Panc1 (cell line): ENCODE measurements around the gene CLSTN3. TPM values are rescaled to one million over a fixed set of nuclear protein-coding genes. Genes with fewer than 3 reads are reported as not detected.
A peak's percentile ranks its signal among the peaks of the same experiment; 100 is the strongest.

Source experiments
- ATAC-seq: fragments of 200-7000 bp; cut with Tn5 transposase; 2 replicates; pipeline ENCODE4 v1.9.1; 2020; ENCODE audit warnings: mild to moderate bottlenecking, moderate library complexity
- BruUV-seq: library from RNA; stranded (reverse); fragments of 400-500 nt; replicated peaks from 2 replicates; lab custom pipeline; 2021; lab: Mats Ljungman, UMichigan
- CTCF ChIA-PET: fragments of 300-600 bp; sonication (Branson Sonifier 250); formaldehyde crosslinking; loops from one replicate; lab custom pipeline; 2022; ENCODE audit warnings: antibody characterized with exemption; lab: Charles Lee
- POLR2A ChIA-PET: fragments of 300-600 bp; sonication (Branson Sonifier 250); formaldehyde crosslinking; loops from one replicate; lab custom pipeline; 2022; ENCODE audit warnings: antibody characterized with exemption; lab: Charles Lee
- DNase-seq: peaks from one replicate; pipeline ENCODE4 v3.0.0-alpha.2; 2010; ENCODE audit warnings: low read depth, low spot score
- H3K27ac ChIP-seq: 2 replicates; pipeline ENCODE4 v1.5.1; 2011; ENCODE audit warnings: mild to moderate bottlenecking, low read length, inconsistent platforms
- H3K27me3 ChIP-seq: fragments of 200-500 bp; sonication (Bioruptor generic); 2 replicates; pipeline ENCODE4 v1.6.0; 2014; ENCODE audit warnings: low read length, inconsistent platforms; ENCODE audit not compliant: control insufficient read depth, insufficient read depth
- H3K36me3 ChIP-seq: fragments of 200-500 bp; sonication (Bioruptor generic); 2 replicates; pipeline ENCODE4 v1.5.1; 2014; ENCODE audit warnings: inconsistent platforms, mild to moderate bottlenecking, low read length, moderate library complexity; ENCODE audit not compliant: control insufficient read depth, insufficient read depth
- H3K4me1 ChIP-seq: 2 replicates; pipeline ENCODE4 v1.5.1; 2011; ENCODE audit warnings: inconsistent platforms, mild to moderate bottlenecking, low read length, moderate library complexity; ENCODE audit not compliant: control insufficient read depth, insufficient read depth
- H3K4me3 ChIP-seq, 2 experiments: 2 replicates each; pipeline ENCODE4 v1.5.1; 2011 to 2012; ENCODE audit warnings: low read depth in 2 of 2, low read length in 2 of 2, mild to moderate bottlenecking in 2 of 2, inconsistent platforms in 1 of 2, moderate library complexity in 1 of 2
- H3K9me3 ChIP-seq: fragments of 200-500 bp; sonication (Bioruptor generic); 2 replicates; pipeline ENCODE4 v1.5.1; 2014; ENCODE audit warnings: low read depth, mild to moderate bottlenecking, inconsistent platforms, low read length, moderate library complexity; ENCODE audit not compliant: control insufficient read depth, insufficient read depth
- POLR2AphosphoS5 ChIP-seq: IDR thresholded peaks from 2 replicates; pipeline ENCODE4 v1.6.1; 2012; ENCODE audit warnings: mild to moderate bottlenecking, low read depth, low read length, moderate library complexity
- SIN3A ChIP-seq: IDR thresholded peaks from 2 replicates; pipeline ENCODE4 v1.6.1; 2012; ENCODE audit warnings: low read depth, mild to moderate bottlenecking, low read length, moderate library complexity, borderline replicate concordance; ENCODE audit not compliant: insufficient read depth
- TCF7L2 ChIP-seq: IDR thresholded peaks from 2 replicates; pipeline ENCODE4 v1.6.1; 2011; ENCODE audit warnings: mild to moderate bottlenecking, low read depth, low read length, inconsistent platforms
- in situ Hi-C: cut with HindIII; loops from 2 replicates; pipeline ENCODE4 v1.10.0; 2016; ENCODE audit warnings: low sequenced_read_pairs, low pct_unique_long_range_greater_than_20kb
- intact Hi-C: fragments of 100-400 bp; cut with micrococcal nuclease; formaldehyde crosslinking; loops from one replicate; pipeline ENCODE4 v1.10.0; 2022; ENCODE audit not compliant: unreplicated experiment
- total RNA-seq: library from RNA; stranded (reverse); gene quantifications from one replicate; pipeline ENCODE4 v1.2.1, GENCODE V29; 2021; ENCODE audit not compliant: unreplicated experiment
- TF ChIP-seq, protein P1 (sequence below), 2 experiments: IDR thresholded peaks; 2 replicates each; pipeline ENCODE4 v1.6.1; 2011 to 2012; ENCODE audit warnings: low read depth in 2 of 2, control low read depth in 1 of 2, low read length in 1 of 2, mild to moderate bottlenecking in 1 of 2, moderate library complexity in 1 of 2; ENCODE audit not compliant: insufficient read depth in 1 of 2
- TF ChIP-seq, protein P2 (sequence below): fragments of 450-650 bp; IDR thresholded peaks from 2 replicates; pipeline ENCODE4 v1.5.1; 2017; ENCODE audit warnings: mild to moderate bottlenecking

The CLSTN3 gene
- total RNA-seq, 1 experiment from 2014 or later: 5.9 TPM

DNA sequence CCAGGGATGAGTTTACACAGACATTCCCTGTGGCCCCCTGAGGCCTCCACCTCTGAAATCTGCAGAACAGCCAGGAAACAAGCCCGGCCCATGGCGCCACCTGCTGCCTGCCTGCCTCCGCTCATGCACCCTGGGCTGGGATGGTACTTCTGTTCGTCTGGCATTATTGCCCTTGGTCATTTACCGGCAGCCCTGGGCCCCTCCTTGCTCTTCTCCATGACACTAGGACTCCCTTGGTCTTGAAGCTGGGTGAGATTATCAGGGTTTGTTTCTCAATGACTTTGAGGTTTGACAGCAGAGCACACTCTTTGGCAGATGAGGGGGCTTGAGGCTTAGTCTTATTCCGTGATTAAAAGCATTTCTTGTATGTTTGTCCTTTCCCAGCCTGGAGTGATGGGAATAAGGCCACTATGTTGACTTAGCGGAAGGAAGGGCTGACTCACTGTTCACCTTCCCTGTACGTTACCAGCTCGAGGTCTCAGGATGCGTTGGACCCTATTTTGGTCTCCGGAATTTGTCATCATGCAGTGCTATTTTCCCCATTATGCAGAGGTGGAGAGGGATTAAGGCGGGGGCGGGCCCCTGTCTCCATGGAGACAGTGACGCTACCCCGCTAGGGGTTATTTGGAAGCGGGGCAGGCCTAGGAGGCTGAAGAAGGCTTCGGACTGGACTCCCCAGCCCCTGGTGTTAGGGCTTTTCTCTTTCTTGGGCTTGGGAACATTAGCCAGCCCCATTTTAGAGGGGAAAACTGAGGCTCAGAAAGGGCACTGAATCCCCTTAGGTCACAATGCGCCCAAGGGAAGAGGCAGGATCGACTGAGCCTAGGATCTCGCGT lies 58.6 kb downstream of the CLSTN3 start:
- in situ Hi-C loops: no loop called here
- no peaks in the 10 kb centered on the region for H3K9me3 ChIP-seq
- no peaks in the 10 kb centered on the region for H3K27me3 ChIP-seq
- H3K27ac ChIP-seq: peak overlapping the region; percentile 87
- TF ChIP-seq, protein P1, sequence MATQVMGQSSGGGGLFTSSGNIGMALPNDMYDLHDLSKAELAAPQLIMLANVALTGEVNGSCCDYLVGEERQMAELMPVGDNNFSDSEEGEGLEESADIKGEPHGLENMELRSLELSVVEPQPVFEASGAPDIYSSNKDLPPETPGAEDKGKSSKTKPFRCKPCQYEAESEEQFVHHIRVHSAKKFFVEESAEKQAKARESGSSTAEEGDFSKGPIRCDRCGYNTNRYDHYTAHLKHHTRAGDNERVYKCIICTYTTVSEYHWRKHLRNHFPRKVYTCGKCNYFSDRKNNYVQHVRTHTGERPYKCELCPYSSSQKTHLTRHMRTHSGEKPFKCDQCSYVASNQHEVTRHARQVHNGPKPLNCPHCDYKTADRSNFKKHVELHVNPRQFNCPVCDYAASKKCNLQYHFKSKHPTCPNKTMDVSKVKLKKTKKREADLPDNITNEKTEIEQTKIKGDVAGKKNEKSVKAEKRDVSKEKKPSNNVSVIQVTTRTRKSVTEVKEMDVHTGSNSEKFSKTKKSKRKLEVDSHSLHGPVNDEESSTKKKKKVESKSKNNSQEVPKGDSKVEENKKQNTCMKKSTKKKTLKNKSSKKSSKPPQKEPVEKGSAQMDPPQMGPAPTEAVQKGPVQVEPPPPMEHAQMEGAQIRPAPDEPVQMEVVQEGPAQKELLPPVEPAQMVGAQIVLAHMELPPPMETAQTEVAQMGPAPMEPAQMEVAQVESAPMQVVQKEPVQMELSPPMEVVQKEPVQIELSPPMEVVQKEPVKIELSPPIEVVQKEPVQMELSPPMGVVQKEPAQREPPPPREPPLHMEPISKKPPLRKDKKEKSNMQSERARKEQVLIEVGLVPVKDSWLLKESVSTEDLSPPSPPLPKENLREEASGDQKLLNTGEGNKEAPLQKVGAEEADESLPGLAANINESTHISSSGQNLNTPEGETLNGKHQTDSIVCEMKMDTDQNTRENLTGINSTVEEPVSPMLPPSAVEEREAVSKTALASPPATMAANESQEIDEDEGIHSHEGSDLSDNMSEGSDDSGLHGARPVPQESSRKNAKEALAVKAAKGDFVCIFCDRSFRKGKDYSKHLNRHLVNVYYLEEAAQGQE (IDR thresholded peaks at IDR 0.05; ENCODE audit: insufficient read depth in 1 of 2, low read depth in 2 of 2, low read length in 1 of 2): no peak
- TF ChIP-seq SIN3A (no peak), TCF7L2 (no peak), POLR2AphosphoS5 (no peak)
- TF ChIP-seq, protein P2, sequence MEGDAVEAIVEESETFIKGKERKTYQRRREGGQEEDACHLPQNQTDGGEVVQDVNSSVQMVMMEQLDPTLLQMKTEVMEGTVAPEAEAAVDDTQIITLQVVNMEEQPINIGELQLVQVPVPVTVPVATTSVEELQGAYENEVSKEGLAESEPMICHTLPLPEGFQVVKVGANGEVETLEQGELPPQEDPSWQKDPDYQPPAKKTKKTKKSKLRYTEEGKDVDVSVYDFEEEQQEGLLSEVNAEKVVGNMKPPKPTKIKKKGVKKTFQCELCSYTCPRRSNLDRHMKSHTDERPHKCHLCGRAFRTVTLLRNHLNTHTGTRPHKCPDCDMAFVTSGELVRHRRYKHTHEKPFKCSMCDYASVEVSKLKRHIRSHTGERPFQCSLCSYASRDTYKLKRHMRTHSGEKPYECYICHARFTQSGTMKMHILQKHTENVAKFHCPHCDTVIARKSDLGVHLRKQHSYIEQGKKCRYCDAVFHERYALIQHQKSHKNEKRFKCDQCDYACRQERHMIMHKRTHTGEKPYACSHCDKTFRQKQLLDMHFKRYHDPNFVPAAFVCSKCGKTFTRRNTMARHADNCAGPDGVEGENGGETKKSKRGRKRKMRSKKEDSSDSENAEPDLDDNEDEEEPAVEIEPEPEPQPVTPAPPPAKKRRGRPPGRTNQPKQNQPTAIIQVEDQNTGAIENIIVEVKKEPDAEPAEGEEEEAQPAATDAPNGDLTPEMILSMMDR: peak; percentile 84
- POLR2A ChIA-PET: no interaction called here
- peaks cover 2% of the 10 kb centered on the region; the same call in 1 of the 2 replicates for H3K4me1 ChIP-seq
- intact Hi-C loops: loop anchor here (5.0 kb wide), 1 partner anchor 46 kb away; no protein-coding TSS in a partner anchor
- ATAC-seq (peak; percentile 79), DNase-seq (peak; percentile 24)
- no TSS peak for BruUV-seq
- H3K36me3 ChIP-seq: no peaks in the 10 kb centered on the region; the same call in 1 of the 2 replicates
- CTCF ChIA-PET: interaction anchor here (0.6 to 1.7 kb wide), 2 partner anchors 47 to 889 kb away, joined by 3 to 4 read pairs; no protein-coding TSS in a partner anchor
- H3K4me3 ChIP-seq: peak overlapping the region; percentile 74 to 95

DNA sequence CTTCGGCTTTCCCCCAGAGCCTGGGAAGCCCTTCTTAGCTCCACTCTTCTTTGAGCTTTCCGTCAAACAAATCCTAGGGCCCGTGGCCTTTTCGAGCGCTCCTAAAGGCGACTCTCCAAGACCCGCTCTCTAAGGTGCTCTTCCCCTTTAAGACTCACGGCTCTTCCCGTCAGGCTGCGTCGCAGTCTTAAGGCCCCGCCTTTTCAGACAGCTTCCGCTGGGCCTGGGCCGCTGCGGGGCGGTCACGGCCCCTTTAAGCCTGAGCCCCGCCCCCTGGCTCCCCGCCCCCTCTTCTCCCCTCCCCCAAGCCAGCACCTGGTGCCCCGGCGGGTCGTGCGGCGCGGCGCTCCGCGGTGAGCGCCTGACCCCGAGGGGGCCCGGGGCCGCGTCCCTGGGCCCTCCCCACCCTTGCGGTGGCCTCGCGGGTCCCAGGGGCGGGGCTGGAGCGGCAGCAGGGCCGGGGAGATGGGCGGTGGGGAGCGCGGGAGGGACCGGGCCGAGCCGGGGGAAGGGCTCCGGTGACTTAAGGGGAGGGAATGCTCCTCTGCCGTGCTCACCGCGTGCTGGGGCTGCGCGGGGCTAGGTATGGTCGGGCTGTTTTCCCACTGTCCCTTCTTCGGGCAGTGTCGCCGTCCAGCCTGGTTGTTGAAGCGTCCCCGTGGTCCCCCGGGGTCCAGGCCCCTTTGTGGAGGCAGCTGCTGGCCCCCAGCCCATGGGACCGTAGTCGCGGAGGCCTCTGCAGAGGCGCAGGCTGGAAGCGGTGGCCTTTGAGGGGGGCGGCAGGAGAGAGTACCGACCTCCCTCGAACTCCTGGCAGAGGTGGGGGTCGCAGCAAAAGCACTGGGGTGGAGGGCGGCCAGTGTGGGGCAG lies 59.5 kb downstream of the CLSTN3 start, which contains the start of gene PEX5:
Gene PEX5 (plus strand): TSS at position 289 of the 870 bp plus-strand sequence. CDS start 692 bp downstream, outside the sequence.
- Histone ChIP-seq H3K4me3 (peak within 1 kb of the TSS; percentile 74 to 95), H3K36me3 (no peaks in the 10 kb centered on the region; the same call in 1 of the 2 replicates), H3K27me3 (no peaks in the 10 kb centered on the region), H3K9me3 (no peaks in the 10 kb centered on the region), H3K4me1 (peaks cover 2% of the 10 kb centered on the region; the same call in 1 of the 2 replicates), H3K27ac (peak within 1 kb of the TSS; percentile 87)
- in situ Hi-C loops: no loop called here
- TF ChIP-seq, protein P2: no peak
- TF ChIP-seq TCF7L2 (no peak), POLR2AphosphoS5 (no peak), SIN3A (no peak)
- TF ChIP-seq, protein P1 (IDR thresholded peaks at IDR 0.05; ENCODE audit: insufficient read depth in 1 of 2, low read depth in 2 of 2, low read length in 1 of 2): no peak
- ATAC-seq (peak; percentile 99), DNase-seq (peak; percentile 27)
- ChIA-PET CTCF (no interaction called here), POLR2A (no interaction called here)
- no TSS peak for BruUV-seq
- intact Hi-C loops: loop anchor here (5.0 kb wide), 1 partner anchor 47 kb away; no protein-coding TSS in a partner anchor
